ENCODE measurements around the gene SHLD1. TPM values are rescaled to one million over a fixed set of nuclear protein-coding genes. Genes with fewer than 3 reads are reported as not detected.

The SHLD1 gene
- total and polyA plus RNA-seq, 2 donors (not counting 1 experiment from before 2014, with no cell fraction given) = 3.3 to 4.2 TPM

DNA sequence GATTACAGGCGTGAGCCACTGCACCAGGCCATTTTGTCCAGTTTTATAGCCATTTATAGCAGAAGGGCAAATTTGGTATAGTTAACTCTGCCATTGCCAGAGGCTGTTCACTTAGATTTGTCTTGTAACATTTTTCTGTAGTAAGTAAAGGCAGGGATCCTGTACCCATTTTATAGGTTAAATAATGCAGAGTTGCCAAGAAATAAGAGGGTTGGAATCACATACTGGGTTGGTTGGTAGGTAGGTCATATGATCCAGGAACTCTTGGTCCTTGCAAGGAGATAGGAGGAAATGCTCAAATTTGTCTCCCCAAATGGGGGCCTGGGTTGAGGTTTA, 68.1 kb downstream of the SHLD1 start:
- H3K79me2 ChIP-seq (ENCODE audit: control insufficient read depth, insufficient read depth, low read length) = no peaks in the 10 kb centered on the region
- no peaks in the 10 kb centered on the region for H3K27me3 ChIP-seq (ENCODE audit: control insufficient read depth, insufficient read depth, low read length)
- H4K20me1 ChIP-seq (ENCODE audit: control insufficient read depth, extremely low read depth, insufficient read depth, low read length) = no peaks in the 10 kb centered on the region
- H3K4me2 ChIP-seq (ENCODE audit: extremely low read depth, insufficient read depth, low read length) = no peak overlapping the region
- H3K27ac ChIP-seq (ENCODE audit: insufficient read depth, low read length) = no peak overlapping the region
- H3K4me3 ChIP-seq (replicated peaks in 1 of 4; ENCODE audit: control extremely low read depth in 1 of 4, insufficient read depth in 1 of 4, low read depth in 3 of 4, low read length in 4 of 4) = no peak overlapping the region
- no peak overlapping the region for H2AFZ ChIP-seq (ENCODE audit: low read length)
- no peaks in the 10 kb centered on the region for H3K4me1 ChIP-seq (ENCODE audit: control insufficient read depth, extremely low read depth, insufficient read depth, low read length)
- H3K36me3 ChIP-seq (ENCODE audit: control insufficient read depth, insufficient read depth, low read length) = no peaks in the 10 kb centered on the region
- no peaks in the 10 kb centered on the region for H3K9me3 ChIP-seq (ENCODE audit: control insufficient read depth, insufficient read depth, low read depth, low read length)
- no peak for DNase-seq (ENCODE audit: low read depth in 2 of 2)
- no peak overlapping the region for H3K9ac ChIP-seq (ENCODE audit: insufficient read depth, low read length)
- TF ChIP-seq, protein P1, sequence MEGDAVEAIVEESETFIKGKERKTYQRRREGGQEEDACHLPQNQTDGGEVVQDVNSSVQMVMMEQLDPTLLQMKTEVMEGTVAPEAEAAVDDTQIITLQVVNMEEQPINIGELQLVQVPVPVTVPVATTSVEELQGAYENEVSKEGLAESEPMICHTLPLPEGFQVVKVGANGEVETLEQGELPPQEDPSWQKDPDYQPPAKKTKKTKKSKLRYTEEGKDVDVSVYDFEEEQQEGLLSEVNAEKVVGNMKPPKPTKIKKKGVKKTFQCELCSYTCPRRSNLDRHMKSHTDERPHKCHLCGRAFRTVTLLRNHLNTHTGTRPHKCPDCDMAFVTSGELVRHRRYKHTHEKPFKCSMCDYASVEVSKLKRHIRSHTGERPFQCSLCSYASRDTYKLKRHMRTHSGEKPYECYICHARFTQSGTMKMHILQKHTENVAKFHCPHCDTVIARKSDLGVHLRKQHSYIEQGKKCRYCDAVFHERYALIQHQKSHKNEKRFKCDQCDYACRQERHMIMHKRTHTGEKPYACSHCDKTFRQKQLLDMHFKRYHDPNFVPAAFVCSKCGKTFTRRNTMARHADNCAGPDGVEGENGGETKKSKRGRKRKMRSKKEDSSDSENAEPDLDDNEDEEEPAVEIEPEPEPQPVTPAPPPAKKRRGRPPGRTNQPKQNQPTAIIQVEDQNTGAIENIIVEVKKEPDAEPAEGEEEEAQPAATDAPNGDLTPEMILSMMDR (conservative IDR thresholded peaks at IDR 0.05 in 1 of 2, IDR thresholded peaks at IDR 0.05 in 1 of 2; ENCODE audit: low read depth in 1 of 2, low read length in 2 of 2) = no peak
- TF ChIP-seq EZH2 (IDR thresholded peaks at IDR 0.05; ENCODE audit: low read length, missing control alignments) = no peak

DNA sequence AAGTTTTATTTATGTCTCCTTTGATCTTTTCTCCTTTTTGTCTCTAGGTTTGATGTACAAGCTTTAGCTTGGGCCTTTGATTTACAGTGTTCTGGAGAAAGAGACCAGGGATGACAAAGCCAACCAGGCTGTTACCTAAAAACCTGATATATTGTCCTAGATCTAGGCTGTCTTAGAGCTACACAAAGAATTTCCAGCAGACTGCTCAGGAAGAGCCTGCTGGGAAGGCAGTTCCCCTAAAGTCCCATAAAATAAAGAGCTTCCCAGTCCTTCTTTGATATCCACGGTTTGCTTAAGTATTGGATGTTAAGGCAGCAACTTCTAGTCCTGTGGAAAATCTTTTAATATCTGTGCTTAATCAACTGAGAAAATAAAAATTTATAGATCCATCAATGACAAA, 70.5 kb downstream of the SHLD1 start:
- Histone ChIP-seq H3K36me3 (ENCODE audit: control insufficient read depth, insufficient read depth, low read length) (no peaks in the 10 kb centered on the region), H3K4me3 (replicated peaks in 1 of 4; ENCODE audit: control extremely low read depth in 1 of 4, insufficient read depth in 1 of 4, low read depth in 3 of 4, low read length in 4 of 4) (no peak overlapping the region), H3K9me3 (ENCODE audit: control insufficient read depth, insufficient read depth, low read depth, low read length) (no peaks in the 10 kb centered on the region), H3K27me3 (ENCODE audit: control insufficient read depth, insufficient read depth, low read length) (no peaks in the 10 kb centered on the region), H3K27ac (ENCODE audit: insufficient read depth, low read length) (no peak overlapping the region), H3K79me2 (ENCODE audit: control insufficient read depth, insufficient read depth, low read length) (no peaks in the 10 kb centered on the region), H3K9ac (ENCODE audit: insufficient read depth, low read length) (no peak overlapping the region), H2AFZ (ENCODE audit: low read length) (no peak overlapping the region), H3K4me1 (ENCODE audit: control insufficient read depth, extremely low read depth, insufficient read depth, low read length) (no peaks in the 10 kb centered on the region), H3K4me2 (ENCODE audit: extremely low read depth, insufficient read depth, low read length) (no peak overlapping the region), H4K20me1 (ENCODE audit: control insufficient read depth, extremely low read depth, insufficient read depth, low read length) (no peaks in the 10 kb centered on the region)
- TF ChIP-seq EZH2 (IDR thresholded peaks at IDR 0.05; ENCODE audit: low read length, missing control alignments) = no peak
- TF ChIP-seq, protein P1 (conservative IDR thresholded peaks at IDR 0.05 in 1 of 2, IDR thresholded peaks at IDR 0.05 in 1 of 2; ENCODE audit: low read depth in 1 of 2, low read length in 2 of 2) = no peak
- no peak for DNase-seq (ENCODE audit: low read depth in 2 of 2)

DNA sequence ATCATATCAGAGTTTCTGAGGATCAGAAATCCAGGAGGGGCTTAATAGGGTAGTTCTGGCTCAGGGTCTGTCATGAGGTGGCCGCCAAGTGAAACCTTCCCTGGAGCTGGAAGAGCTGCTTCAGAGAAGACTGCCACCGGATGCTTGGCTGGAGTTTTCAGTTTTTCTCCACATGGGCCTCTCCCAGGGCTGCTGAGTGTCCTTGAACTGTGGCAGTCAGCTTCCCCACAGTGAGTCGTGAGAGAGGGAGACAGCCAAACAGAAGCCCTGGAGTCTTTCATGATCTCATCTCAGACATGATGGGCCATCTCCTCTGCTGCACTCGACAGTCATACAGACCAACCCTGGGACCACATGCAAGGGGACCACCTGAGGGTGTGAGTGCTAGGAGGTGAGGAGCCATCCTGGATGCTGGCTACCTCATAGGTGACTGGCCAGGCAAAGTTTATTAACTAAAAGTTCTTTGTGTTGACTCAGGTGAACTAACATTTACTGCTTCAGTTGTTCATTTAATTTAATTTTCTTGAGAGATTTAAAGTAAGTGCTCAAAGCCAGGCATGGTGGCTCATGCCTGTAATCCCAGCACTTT, 71.5 kb downstream of the SHLD1 start:
- H3K79me2 ChIP-seq (ENCODE audit: control insufficient read depth, insufficient read depth, low read length) = no peaks in the 10 kb centered on the region
- H3K4me3 ChIP-seq (replicated peaks in 1 of 4; ENCODE audit: control extremely low read depth in 1 of 4, insufficient read depth in 1 of 4, low read depth in 3 of 4, low read length in 4 of 4) = no peak overlapping the region
- H2AFZ ChIP-seq (ENCODE audit: low read length) = no peak overlapping the region
- TF ChIP-seq, protein P1 (conservative IDR thresholded peaks at IDR 0.05 in 1 of 2, IDR thresholded peaks at IDR 0.05 in 1 of 2; ENCODE audit: low read depth in 1 of 2, low read length in 2 of 2) = no peak
- TF ChIP-seq EZH2 (IDR thresholded peaks at IDR 0.05; ENCODE audit: low read length, missing control alignments) = no peak
- H3K27ac ChIP-seq (ENCODE audit: insufficient read depth, low read length) = no peak overlapping the region
- no peaks in the 10 kb centered on the region for H4K20me1 ChIP-seq (ENCODE audit: control insufficient read depth, extremely low read depth, insufficient read depth, low read length)
- H3K36me3 ChIP-seq (ENCODE audit: control insufficient read depth, insufficient read depth, low read length) = no peaks in the 10 kb centered on the region
- no peaks in the 10 kb centered on the region for H3K9me3 ChIP-seq (ENCODE audit: control insufficient read depth, insufficient read depth, low read depth, low read length)
- H3K27me3 ChIP-seq (ENCODE audit: control insufficient read depth, insufficient read depth, low read length) = no peaks in the 10 kb centered on the region
- H3K4me2 ChIP-seq (ENCODE audit: extremely low read depth, insufficient read depth, low read length) = no peak overlapping the region
- no peak overlapping the region for H3K9ac ChIP-seq (ENCODE audit: insufficient read depth, low read length)
- H3K4me1 ChIP-seq (ENCODE audit: control insufficient read depth, extremely low read depth, insufficient read depth, low read length) = no peaks in the 10 kb centered on the region
- no peak for DNase-seq (ENCODE audit: low read depth in 2 of 2)
